CD1c-positive myeloid dendritic cell (primary cell): ENCODE measurements around the gene CTTNBP2.

Source experiments
- DNase-seq: peaks from one replicate; pipeline ENCODE4 v3.0.0-alpha.2; 2016; ENCODE audit errors: extremely low spot score

The CTTNBP2 gene

GRCh38 chr7:117871778-117872538 lies 1.3 kb downstream of the CTTNBP2 start:
- peak; percentile 33 for DNase-seq

- no peak for DNase-seq
Observed at GRCh38 chr7:117871401-117871777, 1.9 kb downstream of the CTTNBP2 start.

GRCh38 chr7:117870448-117871130 lies 2.7 kb downstream of the CTTNBP2 start:
- DNase-seq = no peak

GRCh38 chr7:117869374-117869773 lies 3.9 kb downstream of the CTTNBP2 start:
- DNase-seq = no peak

- DNase-seq = no peak
Observed at GRCh38 chr7:117863618-117864017, 9.6 kb downstream of the CTTNBP2 start.

- no peak for DNase-seq
Observed at GRCh38 chr7:117862378-117862777, 10.9 kb downstream of the CTTNBP2 start.

- no peak for DNase-seq
Observed at GRCh38 chr7:117859246-117859812, 13.9 kb downstream of the CTTNBP2 start.

GRCh38 chr7:117858712-117859111 lies 14.5 kb downstream of the CTTNBP2 start:
- no peak for DNase-seq

GRCh38 chr7:117857718-117858117 lies 15.5 kb downstream of the CTTNBP2 start:
- no peak for DNase-seq

- DNase-seq = no peak
Observed at GRCh38 chr7:117856196-117856595, 17.0 kb downstream of the CTTNBP2 start.

- DNase-seq = no peak
Observed at GRCh38 chr7:117854186-117854585, 19.1 kb downstream of the CTTNBP2 start.

- no peak for DNase-seq
Observed at GRCh38 chr7:117848941-117849340, 24.3 kb downstream of the CTTNBP2 start.

- no peak for DNase-seq
Observed at GRCh38 chr7:117844678-117845077, 28.6 kb downstream of the CTTNBP2 start.

GRCh38 chr7:117841611-117842010 lies 31.6 kb downstream of the CTTNBP2 start:
- DNase-seq = no peak

GRCh38 chr7:117841011-117841410 lies 32.2 kb downstream of the CTTNBP2 start:
- no peak for DNase-seq

- no peak for DNase-seq
Observed at GRCh38 chr7:117839507-117839906, 33.7 kb downstream of the CTTNBP2 start.

- no peak for DNase-seq
Observed at GRCh38 chr7:117837841-117838240, 35.4 kb downstream of the CTTNBP2 start.

- no peak for DNase-seq
Observed at GRCh38 chr7:117835016-117835664, 38.1 kb downstream of the CTTNBP2 start.

GRCh38 chr7:117830422-117830954 lies 42.8 kb downstream of the CTTNBP2 start:
- DNase-seq = no peak

- no peak for DNase-seq
Observed at GRCh38 chr7:117829450-117830117, 43.7 kb downstream of the CTTNBP2 start.

GRCh38 chr7:117828825-117829224 lies 44.4 kb downstream of the CTTNBP2 start:
- DNase-seq = no peak

GRCh38 chr7:117827862-117828261 lies 45.4 kb downstream of the CTTNBP2 start:
- no peak for DNase-seq
